Nasal cavity respiratory epithelium epithelial cell of viscerocranial mucosa (primary cell): ENCODE measurements around the gene KCNN2. TPM values are rescaled to one million over a fixed set of nuclear protein-coding genes. Genes with fewer than 3 reads are reported as not detected.

Experiments used
- total RNA-seq: library from RNA; depleted of rRNA; stranded (reverse); fragments of >200 nt; gene quantifications from 2 replicates; pipeline ENCODE4 v1.2.3, GENCODE V29; 2014

KCNN2 gene
- under 0.01 TPM in 1 of 2 replicates, not detected in the other for total RNA-seq

DNA sequence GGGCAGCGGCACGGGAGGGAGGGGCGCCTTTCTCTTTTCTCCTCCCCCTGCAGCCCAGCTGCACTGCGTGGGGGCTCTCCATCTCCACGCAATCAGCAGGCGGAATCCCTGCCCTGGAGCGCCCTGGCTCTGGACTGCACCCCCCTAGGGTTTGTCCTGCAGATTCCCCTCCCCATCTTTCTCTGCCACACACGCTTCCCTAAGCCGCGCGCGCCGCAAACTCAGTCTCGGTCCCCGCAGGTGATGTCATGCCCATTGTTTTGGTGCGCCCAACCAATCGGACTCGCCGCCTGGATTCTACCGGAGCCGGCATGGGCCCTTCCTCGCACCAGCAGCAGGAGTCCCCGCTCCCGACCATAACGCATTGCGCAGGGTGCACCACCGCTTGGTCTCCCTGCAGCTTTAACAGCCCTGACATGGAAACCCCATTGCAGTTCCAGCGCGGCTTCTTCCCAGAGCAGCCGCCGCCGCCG, at the start of gene KCNN2:
TSS of gene KCNN2 (plus strand) at position 347 of the 473 bp plus-strand sequence. CDS start at position 417, 70 bp downstream.

